ENCODE data around the gene RFTN1. TPM values are rescaled to one million over a fixed set of nuclear protein-coding genes. Genes with fewer than 3 reads are reported as not detected.

The RFTN1 gene
- total RNA-seq, 1 experiment from 2014 or later: 2.2 TPM

DNA sequence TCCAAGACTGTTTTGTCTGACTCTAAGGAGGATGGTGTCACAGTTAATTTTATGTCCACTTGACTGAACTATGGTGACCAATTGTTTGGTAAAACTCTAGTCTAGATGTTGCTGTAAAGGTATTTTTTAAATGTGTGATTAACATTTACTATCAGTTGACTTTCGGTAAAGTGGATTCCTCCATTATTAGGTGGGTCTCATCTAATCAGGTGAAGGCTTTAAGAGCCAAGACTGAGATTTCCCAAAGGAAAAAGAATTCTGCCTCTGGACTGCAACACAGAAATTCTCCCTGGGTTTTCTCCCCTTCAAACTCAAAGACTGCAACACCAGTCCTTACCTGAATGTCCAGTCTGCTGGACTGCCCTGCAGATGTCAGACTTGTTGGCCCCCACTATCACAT, 129.6 kb downstream of the RFTN1 start:
- Histone ChIP-seq H3K4me1 (ENCODE audit: insufficient read depth, low read length) (no peaks in the 10 kb centered on the region), H2BK20ac (ENCODE audit: low read depth, low read length, poor library complexity, severe bottlenecking) (no peak overlapping the region), H3K23me2 (ENCODE audit: insufficient read length, low read depth, low read length, poor library complexity, severe bottlenecking) (no peaks in the 10 kb centered on the region), H4K5ac (ENCODE audit: insufficient read length, low read depth, low read length) (no peak overlapping the region), H3K27ac (ENCODE audit: insufficient read length, low read depth, low read length) (no peak overlapping the region), H3K4me2 (ENCODE audit: insufficient read depth, insufficient read length, low read length) (no peak overlapping the region), H3K4ac (ENCODE audit: low read depth, low read length) (no peak overlapping the region), H3K79me1 (ENCODE audit: insufficient read depth, low read depth, low read length, poor library complexity, severe bottlenecking) (no peaks in the 10 kb centered on the region), H3K9ac (ENCODE audit: extremely low read depth, insufficient read length, low read length) (no peak overlapping the region), H2AFZ (ENCODE audit: low read length) (no peak overlapping the region), H3T11ph (ENCODE audit: low read length) (no peak overlapping the region), H3K9me3 (ENCODE audit: control insufficient read depth, low read depth, low read length) (no peaks in the 10 kb centered on the region), H2AK5ac (ENCODE audit: insufficient read length, low read length) (no peak overlapping the region), H3K14ac (ENCODE audit: insufficient read depth, low read length) (no peak overlapping the region), H2BK15ac (ENCODE audit: low read depth, low read length) (no peak overlapping the region), H4K20me1 (ENCODE audit: control insufficient read depth, insufficient read depth, insufficient read length) (no peaks in the 10 kb centered on the region), H3K56ac (ENCODE audit: insufficient read length, low read depth, low read length) (no peak overlapping the region), H4K8ac (replicated peaks; ENCODE audit: insufficient read length, low read depth, low read length) (no peak overlapping the region), H3K23ac (ENCODE audit: insufficient read length, low read depth, low read length) (no peak overlapping the region), H2BK5ac (ENCODE audit: insufficient read length, low read length) (no peak overlapping the region), H4K91ac (ENCODE audit: insufficient read length, low read depth, low read length) (no peak overlapping the region), H2BK120ac (ENCODE audit: low read depth, low read length, poor library complexity, severe bottlenecking) (no peak overlapping the region), H2BK12ac (ENCODE audit: insufficient read length, low read depth, low read length) (no peak overlapping the region), H3K79me2 (ENCODE audit: insufficient read depth, low read length) (no peaks in the 10 kb centered on the region), H3K18ac (ENCODE audit: insufficient read length, low read depth, low read length) (no peak overlapping the region), H3K27me3 (ENCODE audit: insufficient read depth, low read length) (no peaks in the 10 kb centered on the region)
- TF ChIP-seq, protein P1, sequence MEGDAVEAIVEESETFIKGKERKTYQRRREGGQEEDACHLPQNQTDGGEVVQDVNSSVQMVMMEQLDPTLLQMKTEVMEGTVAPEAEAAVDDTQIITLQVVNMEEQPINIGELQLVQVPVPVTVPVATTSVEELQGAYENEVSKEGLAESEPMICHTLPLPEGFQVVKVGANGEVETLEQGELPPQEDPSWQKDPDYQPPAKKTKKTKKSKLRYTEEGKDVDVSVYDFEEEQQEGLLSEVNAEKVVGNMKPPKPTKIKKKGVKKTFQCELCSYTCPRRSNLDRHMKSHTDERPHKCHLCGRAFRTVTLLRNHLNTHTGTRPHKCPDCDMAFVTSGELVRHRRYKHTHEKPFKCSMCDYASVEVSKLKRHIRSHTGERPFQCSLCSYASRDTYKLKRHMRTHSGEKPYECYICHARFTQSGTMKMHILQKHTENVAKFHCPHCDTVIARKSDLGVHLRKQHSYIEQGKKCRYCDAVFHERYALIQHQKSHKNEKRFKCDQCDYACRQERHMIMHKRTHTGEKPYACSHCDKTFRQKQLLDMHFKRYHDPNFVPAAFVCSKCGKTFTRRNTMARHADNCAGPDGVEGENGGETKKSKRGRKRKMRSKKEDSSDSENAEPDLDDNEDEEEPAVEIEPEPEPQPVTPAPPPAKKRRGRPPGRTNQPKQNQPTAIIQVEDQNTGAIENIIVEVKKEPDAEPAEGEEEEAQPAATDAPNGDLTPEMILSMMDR (conservative IDR thresholded peaks at IDR 0.05): no peak
- H3K9me3 Mint-ChIP-seq: no peaks in the 10 kb centered on the region
- WGBS (ENCODE audit: extremely low coverage, insufficient read length, low lambda C conversion rate): no CpG with 5 or more reads among the region's 1 CpG
- H3K4me3 Mint-ChIP-seq: no peak overlapping the region
- no peak for DNase-seq
- H3K27me3 Mint-ChIP-seq (ENCODE audit: low read depth): peaks cover 2% of the 10 kb centered on the region; the same call in 1 of the 2 replicates
- H3K27ac Mint-ChIP-seq: no peak overlapping the region
- H3K4me1 Mint-ChIP-seq: peaks cover 3% of the 10 kb centered on the region in 2 experiments
- no peaks in the 10 kb centered on the region for H3K36me3 Mint-ChIP-seq (ENCODE audit: insufficient read depth in 1 of 3, low read depth in 3 of 3)
